Glutamatergic neuron (in vitro differentiated cells): ENCODE results near the gene GNG11. TPM values are rescaled to one million over a fixed set of nuclear protein-coding genes. Genes with fewer than 3 reads are reported as not detected.

Experiments used
- DNase-seq: peaks from one replicate; pipeline ENCODE4 v3.0.0; 2022
- H3K27ac Mint-ChIP-seq: one replicate; pipeline ENCODE4 v1.8.0; 2020; ENCODE audit warnings: mild to moderate bottlenecking, mixed read lengths, inconsistent platforms; ENCODE audit not compliant: unreplicated experiment
- H3K27me3 Mint-ChIP-seq: one replicate; pipeline ENCODE4 v1.8.0; 2020; ENCODE audit warnings: mild to moderate bottlenecking, moderate library complexity, mixed read lengths, inconsistent platforms; ENCODE audit not compliant: unreplicated experiment
- H3K36me3 Mint-ChIP-seq: one replicate; pipeline ENCODE4 v1.8.0; 2020; ENCODE audit warnings: mild to moderate bottlenecking, mixed read lengths, inconsistent platforms; ENCODE audit not compliant: unreplicated experiment
- H3K4me1 Mint-ChIP-seq: one replicate; pipeline ENCODE4 v1.8.0; 2020; ENCODE audit warnings: mild to moderate bottlenecking, low read depth, mixed read lengths, inconsistent platforms; ENCODE audit not compliant: unreplicated experiment
- H3K4me3 Mint-ChIP-seq: one replicate; pipeline ENCODE4 v1.8.0; 2020; ENCODE audit warnings: mild to moderate bottlenecking, mixed read lengths, inconsistent platforms; ENCODE audit not compliant: unreplicated experiment
- H3K9me3 Mint-ChIP-seq: one replicate; pipeline ENCODE4 v1.8.0; 2020; ENCODE audit warnings: mild to moderate bottlenecking, moderate library complexity, mixed read lengths, inconsistent platforms; ENCODE audit not compliant: unreplicated experiment
- CTCF ChIP-seq: fragments of 200-600 bp; sonication (generic); IDR thresholded peaks from one replicate; pipeline ENCODE4 v1.5.0; 2021; ENCODE audit not compliant: partially characterized antibody, unreplicated experiment
- total RNA-seq: library from RNA; stranded (reverse); fragmentation: NEBNext Ultra II Directional; extraction: Animal tissue kit (Norgen Biotek cat#: 25700); gene quantifications from one replicate; pipeline ENCODE4 v1.2.1, GENCODE V29; 2021; ENCODE audit not compliant: unreplicated experiment

Gene GNG11
- total RNA-seq, 1 donor from 2014 or later: 0.56 TPM

DNA sequence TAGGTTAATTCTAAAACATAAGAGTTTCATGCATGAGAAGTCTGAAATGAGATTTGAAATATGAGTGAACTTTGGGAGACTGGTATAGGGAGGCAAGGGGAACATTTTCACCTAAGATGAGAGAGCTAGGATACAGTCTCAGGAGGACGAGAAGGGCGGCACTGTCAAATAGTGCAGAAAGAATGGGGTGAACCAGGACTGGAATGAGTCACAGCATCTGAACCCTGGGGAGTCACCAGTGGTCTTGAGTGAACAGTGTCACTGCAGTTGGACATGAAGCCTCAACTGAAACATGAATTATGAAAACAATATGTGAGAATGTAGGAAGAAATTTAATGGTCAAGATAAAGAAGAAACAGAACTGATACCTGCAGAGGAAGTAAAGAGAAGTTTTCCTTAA, 33.8 kb downstream of the GNG11 start:
- TF ChIP-seq CTCF: no peak
- Mint-ChIP-seq H3K4me3 (no peak overlapping the region), H3K9me3 (no peaks in the 10 kb centered on the region), H3K4me1 (peaks cover 2% of the 10 kb centered on the region), H3K27ac (no peak overlapping the region), H3K36me3 (no peaks in the 10 kb centered on the region), H3K27me3 (no peaks in the 10 kb centered on the region)
- DNase-seq: no peak

- no peak overlapping the region for H3K27ac Mint-ChIP-seq
- no peaks in the 10 kb centered on the region for H3K27me3 Mint-ChIP-seq
- DNase-seq: no peak
- no peak overlapping the region for H3K4me3 Mint-ChIP-seq
- peaks cover 2% of the 10 kb centered on the region for H3K4me1 Mint-ChIP-seq
- no peak for TF ChIP-seq CTCF
- H3K9me3 Mint-ChIP-seq: no peaks in the 10 kb centered on the region
- H3K36me3 Mint-ChIP-seq: no peaks in the 10 kb centered on the region
These were observed 36.2 kb downstream of the GNG11 start for GRCh38 chr7:93957767-93958166.

DNA sequence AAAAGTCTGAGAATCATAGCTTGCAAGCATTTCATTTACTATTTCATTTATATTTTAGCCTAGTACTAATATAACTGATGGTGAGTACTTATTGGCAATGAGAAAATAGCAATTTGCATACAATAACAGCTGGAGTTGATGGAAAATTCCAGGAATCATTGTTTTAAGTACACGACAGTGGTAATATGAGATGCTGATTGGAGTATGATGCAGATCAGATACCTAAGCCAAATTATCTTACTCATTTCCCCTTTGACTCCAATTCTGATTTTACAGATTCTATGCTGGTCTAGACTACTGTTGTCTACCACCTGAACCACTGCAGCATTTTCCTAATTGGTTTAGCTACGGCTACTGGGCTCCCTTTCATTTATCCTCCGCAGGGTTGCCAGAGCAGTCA, 36.7 kb downstream of the GNG11 start:
- Mint-ChIP-seq H3K36me3 (no peaks in the 10 kb centered on the region), H3K9me3 (no peaks in the 10 kb centered on the region), H3K27ac (no peak overlapping the region), H3K27me3 (no peaks in the 10 kb centered on the region), H3K4me1 (peaks cover 2% of the 10 kb centered on the region), H3K4me3 (no peak overlapping the region)
- no peak for TF ChIP-seq CTCF
- DNase-seq: no peak

DNA sequence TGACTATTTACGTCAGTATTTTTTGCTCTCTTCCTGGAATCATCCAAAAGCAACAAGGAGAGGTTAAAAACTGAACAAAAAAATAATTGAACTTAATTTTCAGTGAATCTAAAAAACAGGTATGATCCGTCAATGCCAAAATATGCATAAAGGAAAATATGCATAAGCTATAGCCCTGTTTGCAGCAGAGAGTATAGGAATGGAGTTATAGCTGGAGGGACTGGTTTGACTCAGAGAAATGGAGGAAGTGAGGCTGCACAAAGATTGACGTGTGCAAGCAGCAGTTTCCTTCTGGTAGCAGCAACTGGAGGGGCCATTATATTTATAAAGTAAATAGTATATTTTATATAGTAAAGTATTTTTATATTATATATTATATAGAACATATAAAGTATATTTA, 37.1 kb downstream of the GNG11 start:
- H3K9me3 Mint-ChIP-seq: no peaks in the 10 kb centered on the region
- no peaks in the 10 kb centered on the region for H3K36me3 Mint-ChIP-seq
- TF ChIP-seq CTCF: no peak
- H3K27me3 Mint-ChIP-seq: no peaks in the 10 kb centered on the region
- no peak for DNase-seq
- peaks cover 2% of the 10 kb centered on the region for H3K4me1 Mint-ChIP-seq
- H3K4me3 Mint-ChIP-seq: no peak overlapping the region
- no peak overlapping the region for H3K27ac Mint-ChIP-seq

DNA sequence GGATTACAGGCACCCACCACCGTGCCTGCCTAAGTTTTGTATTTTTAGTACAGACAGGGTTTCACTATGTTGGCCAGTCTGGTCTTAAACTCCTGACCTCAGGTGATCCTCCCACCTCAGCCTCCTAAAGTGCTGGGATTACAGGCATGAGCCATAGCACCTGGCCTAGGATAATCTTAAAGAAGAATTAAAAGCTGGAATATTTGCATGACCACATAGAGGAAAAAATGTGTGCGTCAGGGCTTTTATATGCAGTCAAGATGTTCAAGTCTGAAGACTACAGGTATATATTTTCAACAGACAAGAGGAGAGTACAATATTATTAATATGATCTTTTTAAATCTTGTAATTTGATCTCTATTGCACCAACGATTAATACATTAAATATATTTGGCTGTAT, 39.5 kb downstream of the GNG11 start:
- Mint-ChIP-seq H3K27me3 (no peaks in the 10 kb centered on the region), H3K4me1 (peaks cover 2% of the 10 kb centered on the region), H3K4me3 (no peak overlapping the region), H3K27ac (no peak overlapping the region), H3K9me3 (no peaks in the 10 kb centered on the region), H3K36me3 (no peaks in the 10 kb centered on the region)
- no peak for DNase-seq
- TF ChIP-seq CTCF: no peak
